MM.1S (cell line): ENCODE results near the gene FUT3.

ENCODE experiments used
- DNase-seq: peaks from one replicate; pipeline ENCODE4 v3.0.0-alpha.2; 2015
- H2AFZ ChIP-seq: fragments of 300-600 bp; sonication (generic); 2 replicates; pipeline ENCODE4 v1.6.0; 2016; ENCODE audit warnings: antibody characterized with exemption, low read length
- H3F3A ChIP-seq: fragments of 300-600 bp; sonication (generic); 2 replicates; pipeline ENCODE4 v1.6.1; 2016; ENCODE audit warnings: mild to moderate bottlenecking, antibody characterized with exemption, low read length, moderate library complexity, mixed read lengths; ENCODE audit not compliant: insufficient read depth
- H3K27ac ChIP-seq: fragments of 300-600 bp; sonication (generic); 2 replicates; pipeline ENCODE4 v1.5.1; 2016; ENCODE audit warnings: mild to moderate bottlenecking, low read length
- H3K27me3 ChIP-seq: fragments of 300-600 bp; sonication (generic); replicated peaks from 2 replicates; pipeline ENCODE4 v1.6.0; 2016; ENCODE audit warnings: low read length; ENCODE audit not compliant: insufficient read depth
- H3K36me3 ChIP-seq: fragments of 300-600 bp; sonication (generic); replicated peaks from 2 replicates; pipeline ENCODE4 v1.6.1; 2016; ENCODE audit warnings: mild to moderate bottlenecking, low read length, mixed read lengths; ENCODE audit not compliant: insufficient read depth
- H3K4me1 ChIP-seq: fragments of 300-600 bp; sonication (generic); 2 replicates; pipeline ENCODE4 v1.6.1; 2016; ENCODE audit warnings: low read length, mixed read lengths
- H3K4me2 ChIP-seq: fragments of 300-600 bp; sonication (generic); 2 replicates; pipeline ENCODE4 v1.6.0; 2016; ENCODE audit warnings: low read depth, low read length
- H3K4me3 ChIP-seq: fragments of 300-600 bp; sonication (generic); 2 replicates; pipeline ENCODE4 v1.5.1; 2016; ENCODE audit warnings: low read length, mixed read lengths
- H3K79me2 ChIP-seq: fragments of 300-600 bp; sonication (generic); 2 replicates; pipeline ENCODE4 v1.6.1; 2016; ENCODE audit warnings: mixed run types, low read length, mixed read lengths
- H3K9ac ChIP-seq: fragments of 300-600 bp; sonication (generic); 2 replicates; pipeline ENCODE4 v1.6.1; 2016; ENCODE audit warnings: low read length, mixed read lengths
- H3K9me2 ChIP-seq: fragments of 300-600 bp; sonication (generic); replicated peaks from 2 replicates; pipeline ENCODE4 v1.6.1; 2016; ENCODE audit warnings: mild to moderate bottlenecking, low read length, mixed read lengths; ENCODE audit not compliant: insufficient read depth
- H3K9me3 ChIP-seq: fragments of 300-600 bp; sonication (generic); replicated peaks from 2 replicates; pipeline ENCODE4 v1.6.1; 2016; ENCODE audit warnings: mild to moderate bottlenecking, low read length, mixed read lengths; ENCODE audit not compliant: insufficient read depth
- H4K20me1 ChIP-seq: fragments of 300-600 bp; sonication (generic); 2 replicates; pipeline ENCODE4 v1.6.1; 2016; ENCODE audit warnings: mild to moderate bottlenecking, low read length, moderate library complexity, mixed read lengths; ENCODE audit not compliant: insufficient read depth
- EZH2 ChIP-seq: fragments of 300-600 bp; sonication (generic); optimal IDR thresholded peaks from 2 replicates; pipeline ENCODE3; 2017; ENCODE audit warnings: low read depth, mild to moderate bottlenecking, antibody characterized with exemption, low read length, mixed read lengths
- EZH2phosphoT487 ChIP-seq: fragments of 300-600 bp; sonication (generic); IDR thresholded peaks from 2 replicates; pipeline ENCODE4 v1.6.1; 2018; ENCODE audit warnings: antibody characterized with exemption, low read length
- TF ChIP-seq, protein P1 (sequence below): fragments of 300-600 bp; sonication (generic); IDR thresholded peaks from 2 replicates; pipeline ENCODE4 v1.5.1; 2016; ENCODE audit warnings: antibody characterized with exemption, low read length, mixed read lengths

The FUT3 gene

DNA sequence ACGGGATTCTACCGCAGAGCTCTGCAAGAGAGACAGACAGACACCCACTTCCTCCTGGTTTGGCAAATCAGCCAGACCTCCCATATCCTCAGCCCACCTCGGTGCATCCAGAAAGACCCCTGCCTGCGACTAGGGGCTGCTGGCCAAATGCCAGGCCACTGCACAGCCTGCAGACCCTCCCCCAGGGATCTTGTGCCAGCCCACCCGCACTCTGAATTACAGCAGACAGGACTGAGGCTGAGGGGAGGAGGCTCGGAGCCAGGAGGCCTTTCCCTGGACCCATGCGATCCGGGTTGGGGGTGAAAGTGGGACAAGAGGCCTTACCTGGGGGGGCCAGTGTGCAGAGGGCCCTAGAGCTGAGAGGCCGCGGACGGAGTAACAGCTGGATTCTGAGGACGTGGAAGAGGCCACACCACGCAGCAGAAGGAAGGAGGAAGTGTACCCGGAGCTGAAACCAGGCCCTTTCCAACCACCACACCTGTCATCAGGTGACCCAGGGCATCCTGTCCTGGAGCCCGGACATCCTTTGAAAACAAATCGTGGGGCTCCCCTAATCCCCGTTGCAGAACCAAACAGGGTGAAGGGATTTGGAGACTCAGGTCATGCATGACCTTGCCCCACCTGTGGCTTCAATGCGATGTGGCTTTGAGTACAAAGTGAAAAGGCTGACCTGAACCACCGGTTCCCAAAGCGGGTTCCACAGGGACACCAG is 12.7 kb downstream of the FUT3 start:
- Histone ChIP-seq H3K79me2 (no peaks in the 10 kb centered on the region), H3K27me3 (peaks cover 83% of the 10 kb centered on the region), H3K9me3 (no peaks in the 10 kb centered on the region), H3K4me2 (no peak overlapping the region), H3F3A (no peaks in the 10 kb centered on the region), H3K4me3 (no peak overlapping the region), H3K4me1 (no peaks in the 10 kb centered on the region), H3K9ac (no peak overlapping the region), H3K27ac (no peak overlapping the region), H3K36me3 (no peaks in the 10 kb centered on the region), H2AFZ (no peak overlapping the region), H4K20me1 (no peaks in the 10 kb centered on the region), H3K9me2 (no peaks in the 10 kb centered on the region)
- DNase-seq = no peak
- TF ChIP-seq, protein P1, sequence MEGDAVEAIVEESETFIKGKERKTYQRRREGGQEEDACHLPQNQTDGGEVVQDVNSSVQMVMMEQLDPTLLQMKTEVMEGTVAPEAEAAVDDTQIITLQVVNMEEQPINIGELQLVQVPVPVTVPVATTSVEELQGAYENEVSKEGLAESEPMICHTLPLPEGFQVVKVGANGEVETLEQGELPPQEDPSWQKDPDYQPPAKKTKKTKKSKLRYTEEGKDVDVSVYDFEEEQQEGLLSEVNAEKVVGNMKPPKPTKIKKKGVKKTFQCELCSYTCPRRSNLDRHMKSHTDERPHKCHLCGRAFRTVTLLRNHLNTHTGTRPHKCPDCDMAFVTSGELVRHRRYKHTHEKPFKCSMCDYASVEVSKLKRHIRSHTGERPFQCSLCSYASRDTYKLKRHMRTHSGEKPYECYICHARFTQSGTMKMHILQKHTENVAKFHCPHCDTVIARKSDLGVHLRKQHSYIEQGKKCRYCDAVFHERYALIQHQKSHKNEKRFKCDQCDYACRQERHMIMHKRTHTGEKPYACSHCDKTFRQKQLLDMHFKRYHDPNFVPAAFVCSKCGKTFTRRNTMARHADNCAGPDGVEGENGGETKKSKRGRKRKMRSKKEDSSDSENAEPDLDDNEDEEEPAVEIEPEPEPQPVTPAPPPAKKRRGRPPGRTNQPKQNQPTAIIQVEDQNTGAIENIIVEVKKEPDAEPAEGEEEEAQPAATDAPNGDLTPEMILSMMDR = no peak
- TF ChIP-seq EZH2phosphoT487 = no peak
- no peak for TF ChIP-seq EZH2

DNA sequence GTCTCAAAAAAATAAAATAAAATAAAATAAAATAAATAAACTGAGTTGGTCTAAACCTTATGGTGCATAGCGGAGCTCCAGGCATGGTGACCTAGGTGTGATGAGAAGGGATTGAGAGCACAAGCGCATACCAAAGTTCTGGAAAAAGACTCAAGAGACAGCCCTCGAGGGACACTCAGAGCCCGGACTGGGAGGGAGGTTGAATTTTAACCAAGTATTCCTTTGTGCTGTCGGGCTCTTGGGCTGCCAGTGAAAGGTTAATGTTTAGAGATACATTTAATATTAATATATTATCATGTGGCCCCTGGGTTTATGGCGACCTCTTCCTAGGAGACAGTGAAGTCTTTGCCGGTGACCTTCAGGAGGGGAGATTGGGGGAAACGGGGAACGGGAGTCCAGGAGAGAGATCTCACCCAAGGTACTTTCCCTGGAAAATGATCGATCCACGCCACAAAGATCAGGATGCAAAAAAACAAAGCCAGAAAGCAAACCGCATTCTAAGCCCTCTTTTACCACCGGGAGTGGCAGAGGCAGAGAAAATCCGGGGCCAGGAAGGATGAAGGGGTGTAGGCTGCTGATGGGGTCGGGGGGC is 13.4 kb downstream of the FUT3 start:
- no peak for DNase-seq
- Histone ChIP-seq H2AFZ (no peak overlapping the region), H3K9me3 (no peaks in the 10 kb centered on the region), H3K27me3 (peaks cover 82% of the 10 kb centered on the region), H3F3A (no peaks in the 10 kb centered on the region), H3K4me3 (no peak overlapping the region), H3K9ac (no peak overlapping the region), H3K9me2 (no peaks in the 10 kb centered on the region), H3K4me2 (no peak overlapping the region), H3K27ac (no peak overlapping the region), H3K36me3 (no peaks in the 10 kb centered on the region), H3K4me1 (no peaks in the 10 kb centered on the region), H3K79me2 (no peaks in the 10 kb centered on the region), H4K20me1 (no peaks in the 10 kb centered on the region)
- TF ChIP-seq EZH2phosphoT487 = no peak
- TF ChIP-seq EZH2 = no peak
- TF ChIP-seq, protein P1 = no peak

DNA sequence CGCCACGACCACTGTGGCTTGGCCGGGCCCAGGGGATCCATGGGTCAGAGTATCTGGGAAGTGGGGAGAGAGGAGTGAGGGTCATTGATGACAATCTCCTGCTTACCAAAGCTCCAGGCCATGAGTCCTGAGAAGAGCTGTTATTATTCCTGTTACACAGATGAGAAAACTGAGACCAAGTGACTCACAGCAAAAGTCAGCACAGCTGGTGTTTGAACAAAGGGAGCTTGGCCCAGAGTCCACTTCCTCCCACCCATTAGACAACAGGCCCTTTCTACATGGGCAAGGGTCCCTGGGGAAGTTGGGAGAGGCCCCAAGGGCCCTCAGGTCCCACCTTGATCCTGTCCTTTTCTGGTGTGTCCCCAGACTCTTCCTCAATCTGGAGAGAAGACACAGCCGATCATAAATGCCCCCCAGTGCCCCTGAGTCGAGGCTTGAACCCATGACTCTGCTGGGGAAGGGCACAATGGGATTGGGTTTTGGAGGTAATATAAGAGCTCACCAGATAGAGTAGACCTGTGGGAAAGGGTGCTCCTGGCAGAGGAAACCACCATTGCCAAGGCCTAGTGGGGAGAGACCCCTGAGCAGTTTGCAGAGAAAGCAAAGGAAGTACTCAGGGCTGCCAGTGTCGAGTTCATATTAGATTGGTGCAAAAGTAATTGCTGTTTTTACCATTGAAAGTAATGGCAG is 18.6 kb downstream of the FUT3 start:
- no peaks in the 10 kb centered on the region for H3K9me3 ChIP-seq
- no peaks in the 10 kb centered on the region for H3K36me3 ChIP-seq
- no peak overlapping the region for H3K27ac ChIP-seq
- H2AFZ ChIP-seq = no peak overlapping the region
- H3K4me2 ChIP-seq = no peak overlapping the region
- H3F3A ChIP-seq = no peaks in the 10 kb centered on the region
- no peaks in the 10 kb centered on the region for H3K9me2 ChIP-seq
- no peak overlapping the region for H3K9ac ChIP-seq
- no peak for DNase-seq
- H3K4me3 ChIP-seq = no peak overlapping the region
- H3K27me3 ChIP-seq = peaks cover 78% of the 10 kb centered on the region
- no peaks in the 10 kb centered on the region for H3K79me2 ChIP-seq
- H3K4me1 ChIP-seq = no peaks in the 10 kb centered on the region
- TF ChIP-seq EZH2 (no peak), EZH2phosphoT487 (no peak)
- TF ChIP-seq, protein P1 = no peak
- no peaks in the 10 kb centered on the region for H4K20me1 ChIP-seq
